Caco-2 (cell line): ENCODE results near the gene PPP1R14D. TPM values are rescaled to one million over a fixed set of nuclear protein-coding genes. Genes with fewer than 3 reads are reported as not detected.

Source experiments
- BruUV-seq: library from RNA; stranded (reverse); fragments of 400-500 nt; replicated peaks from 2 replicates; lab custom pipeline; 2021; lab: Mats Ljungman, UMichigan
- CTCF ChIA-PET: fragments of 300-600 bp; sonication (Branson Sonifier 250); formaldehyde crosslinking; loops from one replicate; lab custom pipeline; 2022; ENCODE audit warnings: antibody characterized with exemption; lab: Charles Lee
- POLR2A ChIA-PET: fragments of 300-600 bp; sonication (Branson Sonifier 250); formaldehyde crosslinking; loops from one replicate; lab custom pipeline; 2022; ENCODE audit warnings: antibody characterized with exemption; lab: Charles Lee
- DNase-seq, 2 experiments: peaks; one replicate each; pipeline versions ENCODE4 v3.0.0 to v3.0.0-alpha.2; 2020 to 2022
- H3K27me3 ChIP-seq: replicated peaks from 2 replicates; pipeline ENCODE4 v1.6.0; 2011; ENCODE audit warnings: low read length; ENCODE audit not compliant: control insufficient read depth, insufficient read depth
- H3K36me3 ChIP-seq: 2 replicates; pipeline ENCODE4 v1.5.1; 2011; ENCODE audit warnings: low read length; ENCODE audit not compliant: control insufficient read depth, insufficient read depth
- H3K4me1 ChIP-seq: fragments of 250-450 bp; sonication (Bioruptor Pico); 2 replicates; pipeline ENCODE4 v1.5.1; 2020; ENCODE audit warnings: mild to moderate bottlenecking
- H3K4me3 ChIP-seq: 2 replicates; pipeline ENCODE4 v1.5.1; 2011; ENCODE audit warnings: low read depth, mild to moderate bottlenecking, control low read depth, low read length
- H3K9me3 ChIP-seq: fragments of 250-450 bp; sonication (Bioruptor Pico); 2 replicates; pipeline ENCODE4 v1.5.1; 2020; ENCODE audit warnings: mild to moderate bottlenecking, moderate library complexity
- H3K27ac Mint-ChIP-seq: one replicate; pipeline ENCODE4 v1.8.0; 2022; ENCODE audit warnings: mixed read lengths; ENCODE audit not compliant: unreplicated experiment
- H3K27me3 Mint-ChIP-seq: one replicate; pipeline ENCODE4 v1.8.0; 2022; ENCODE audit warnings: mixed read lengths; ENCODE audit not compliant: insufficient read depth, unreplicated experiment
- H3K36me3 Mint-ChIP-seq: one replicate; pipeline ENCODE4 v1.8.0; 2022; ENCODE audit warnings: mild to moderate bottlenecking, mixed read lengths; ENCODE audit not compliant: insufficient read depth, unreplicated experiment
- H3K4me1 Mint-ChIP-seq: one replicate; pipeline ENCODE4 v1.8.0; 2022; ENCODE audit warnings: low read depth, mixed read lengths; ENCODE audit not compliant: unreplicated experiment
- H3K4me3 Mint-ChIP-seq: one replicate; pipeline ENCODE4 v1.8.0; 2022; ENCODE audit warnings: mild to moderate bottlenecking, moderate library complexity, mixed read lengths; ENCODE audit not compliant: unreplicated experiment
- H3K9me3 Mint-ChIP-seq: one replicate; pipeline ENCODE4 v1.8.0; 2022; ENCODE audit warnings: mixed read lengths; ENCODE audit not compliant: unreplicated experiment
- intact Hi-C: fragments of 100-400 bp; cut with micrococcal nuclease; formaldehyde crosslinking; loops from one replicate; pipeline ENCODE4 v1.10.0; 2022; ENCODE audit not compliant: unreplicated experiment
- total RNA-seq: library from RNA; stranded (reverse); gene quantifications from 2 replicates; pipeline ENCODE4 v1.2.3, GENCODE V29; 2022
- TF ChIP-seq, protein P1 (sequence below), 2 experiments: fragments of 200-600 bp in 1 of 2; IDR thresholded peaks; 1 replicate in 1 of 2; 2 replicates in 1 of 2; pipeline versions ENCODE4 v1.5.1 to v1.8.0; 2011 to 2022; ENCODE audit warnings: antibody characterized with exemption in 1 of 2, control low read depth in 1 of 2, inconsistent platforms in 1 of 2, low read depth in 1 of 2, low read length in 1 of 2, mild to moderate bottlenecking in 1 of 2, moderate library complexity in 1 of 2; ENCODE audit not compliant: insufficient read depth in 1 of 2, severe bottlenecking in 1 of 2, unreplicated experiment in 1 of 2

Gene PPP1R14D
- total RNA-seq, 1 experiment from 2014 or later = 0.43 TPM

DNA sequence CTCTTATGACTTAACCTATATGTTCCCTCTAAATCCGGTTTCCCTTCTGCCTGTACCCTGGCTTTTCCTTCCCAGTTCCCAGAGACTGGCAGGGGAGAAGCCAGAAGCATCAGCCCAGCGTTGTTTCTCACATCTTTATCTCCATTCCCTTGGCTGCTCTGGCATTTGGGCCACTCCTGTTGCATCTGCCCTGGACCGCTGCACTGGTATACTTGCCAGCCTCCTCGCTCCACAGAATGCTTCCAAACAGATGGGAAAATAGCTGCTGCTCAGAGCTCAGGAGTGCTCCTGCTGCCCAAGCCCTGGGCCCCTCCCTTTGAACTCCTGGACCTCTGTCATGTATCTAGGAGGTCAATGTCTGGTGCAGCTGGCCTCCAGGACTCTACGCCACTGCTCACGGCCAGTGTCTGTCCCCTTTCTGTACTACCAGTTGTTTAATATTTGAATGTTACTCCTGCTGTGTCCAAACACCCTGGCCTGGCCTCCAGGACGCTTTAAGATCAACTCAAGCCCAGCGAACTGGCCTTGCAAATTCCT lies 22.1 kb upstream of the PPP1R14D start:
- H3K36me3 ChIP-seq = peaks cover 9% of the 10 kb centered on the region
- Mint-ChIP-seq H3K9me3 (no peaks in the 10 kb centered on the region), H3K4me1 (peaks cover 32% of the 10 kb centered on the region), H3K4me3 (no peak overlapping the region), H3K27ac (peak overlapping the region; percentile 60), H3K27me3 (no peaks in the 10 kb centered on the region), H3K36me3 (peaks cover 83% of the 10 kb centered on the region)
- H3K27me3 ChIP-seq = no peaks in the 10 kb centered on the region
- BruUV-seq = no TSS peak
- CTCF ChIA-PET = interaction anchor here (0.9 kb wide), 1 partner anchor 43 kb away, joined by 5 read pairs; the partner anchor contains the start of gene VPS18
- H3K4me3 ChIP-seq = no peak overlapping the region
- intact Hi-C loops = no loop called here
- peaks cover 31% of the 10 kb centered on the region for H3K4me1 ChIP-seq
- TF ChIP-seq, protein P1, sequence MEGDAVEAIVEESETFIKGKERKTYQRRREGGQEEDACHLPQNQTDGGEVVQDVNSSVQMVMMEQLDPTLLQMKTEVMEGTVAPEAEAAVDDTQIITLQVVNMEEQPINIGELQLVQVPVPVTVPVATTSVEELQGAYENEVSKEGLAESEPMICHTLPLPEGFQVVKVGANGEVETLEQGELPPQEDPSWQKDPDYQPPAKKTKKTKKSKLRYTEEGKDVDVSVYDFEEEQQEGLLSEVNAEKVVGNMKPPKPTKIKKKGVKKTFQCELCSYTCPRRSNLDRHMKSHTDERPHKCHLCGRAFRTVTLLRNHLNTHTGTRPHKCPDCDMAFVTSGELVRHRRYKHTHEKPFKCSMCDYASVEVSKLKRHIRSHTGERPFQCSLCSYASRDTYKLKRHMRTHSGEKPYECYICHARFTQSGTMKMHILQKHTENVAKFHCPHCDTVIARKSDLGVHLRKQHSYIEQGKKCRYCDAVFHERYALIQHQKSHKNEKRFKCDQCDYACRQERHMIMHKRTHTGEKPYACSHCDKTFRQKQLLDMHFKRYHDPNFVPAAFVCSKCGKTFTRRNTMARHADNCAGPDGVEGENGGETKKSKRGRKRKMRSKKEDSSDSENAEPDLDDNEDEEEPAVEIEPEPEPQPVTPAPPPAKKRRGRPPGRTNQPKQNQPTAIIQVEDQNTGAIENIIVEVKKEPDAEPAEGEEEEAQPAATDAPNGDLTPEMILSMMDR (IDR thresholded peaks at IDR 0.05; ENCODE audit: insufficient read depth in 1 of 2, low read depth in 1 of 2, low read length in 1 of 2, severe bottlenecking in 1 of 2, unreplicated experiment in 1 of 2) = no peak
- H3K9me3 ChIP-seq = no peaks in the 10 kb centered on the region
- DNase-seq = no peak
- POLR2A ChIA-PET = no interaction called here

DNA sequence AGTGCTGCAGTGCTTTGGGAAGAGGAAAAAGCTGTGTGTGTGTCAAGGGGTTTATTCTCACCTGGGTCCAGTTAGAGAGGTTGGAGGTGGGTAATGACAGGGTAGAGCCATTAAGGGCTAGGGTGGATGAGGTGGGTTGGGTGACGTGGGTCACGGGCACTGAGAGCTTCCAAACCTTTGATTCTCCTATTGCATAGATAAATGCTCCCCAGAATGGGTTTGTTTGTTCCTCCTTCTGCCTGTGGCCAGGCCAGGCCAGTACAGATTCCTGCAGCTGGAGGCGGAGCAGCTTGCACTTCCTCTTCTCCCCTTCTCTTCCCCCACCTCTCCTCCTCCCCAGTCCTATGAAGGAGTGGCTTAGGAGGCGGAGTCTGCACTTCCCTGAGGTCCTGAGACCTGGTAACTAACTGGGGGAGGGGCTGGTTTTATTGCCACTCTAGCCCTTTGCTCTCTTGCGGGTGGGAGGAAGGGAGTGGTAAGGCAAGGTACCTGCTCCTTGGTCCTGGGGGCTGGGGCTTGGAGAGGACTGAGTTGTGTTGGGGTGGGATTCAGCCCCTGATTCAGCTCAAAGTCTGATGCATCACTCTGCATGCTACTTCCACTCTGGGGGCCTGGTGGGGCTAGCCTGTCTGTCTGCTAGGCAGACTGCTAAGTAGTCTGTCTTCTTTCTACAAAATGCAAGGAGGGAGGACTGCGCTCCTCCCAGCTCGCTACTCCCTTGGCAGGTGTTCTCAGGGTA lies 18.9 kb upstream of the PPP1R14D start:
- peak overlapping the region; percentile 99 for H3K4me3 Mint-ChIP-seq
- no peaks in the 10 kb centered on the region for H3K27me3 Mint-ChIP-seq
- DNase-seq = peak; percentile 90 to 95
- no peaks in the 10 kb centered on the region for H3K9me3 Mint-ChIP-seq
- no peaks in the 10 kb centered on the region for H3K27me3 ChIP-seq
- peaks cover 29% of the 10 kb centered on the region for H3K4me1 Mint-ChIP-seq
- no peaks in the 10 kb centered on the region for H3K9me3 ChIP-seq
- TF ChIP-seq, protein P1 (IDR thresholded peaks at IDR 0.05; ENCODE audit: insufficient read depth in 1 of 2, low read depth in 1 of 2, low read length in 1 of 2, severe bottlenecking in 1 of 2, unreplicated experiment in 1 of 2) = no peak
- peaks cover 39% of the 10 kb centered on the region for H3K4me1 ChIP-seq
- ChIA-PET CTCF (interaction anchor here (0.6 to 3.0 kb wide), 8 partner anchors 11 to 65 kb away, joined by 3 to 46 read pairs (median 6); partner anchors contain the start of genes DNAJC17, RHOV, VPS18 and ZFYVE19), POLR2A (interaction anchor here (0.6 to 1.1 kb wide), 4 partner anchors 10 to 47 kb away, joined by 3 to 8 read pairs (median 4); partner anchors contain the start of genes DNAJC17, RHOV, VPS18 and ZFYVE19)
- peaks cover 60% of the 10 kb centered on the region for H3K36me3 Mint-ChIP-seq
- H3K27ac Mint-ChIP-seq = peak overlapping the region; percentile 95
- peak overlapping the region; percentile 85 for H3K4me3 ChIP-seq
- peaks cover 5% of the 10 kb centered on the region for H3K36me3 ChIP-seq
- BruUV-seq = no TSS peak
- intact Hi-C loops = loop anchor here (1.0 to 2.0 kb wide), 2 partner anchors 10 to 55 kb away; no protein-coding TSS in a partner anchor

DNA sequence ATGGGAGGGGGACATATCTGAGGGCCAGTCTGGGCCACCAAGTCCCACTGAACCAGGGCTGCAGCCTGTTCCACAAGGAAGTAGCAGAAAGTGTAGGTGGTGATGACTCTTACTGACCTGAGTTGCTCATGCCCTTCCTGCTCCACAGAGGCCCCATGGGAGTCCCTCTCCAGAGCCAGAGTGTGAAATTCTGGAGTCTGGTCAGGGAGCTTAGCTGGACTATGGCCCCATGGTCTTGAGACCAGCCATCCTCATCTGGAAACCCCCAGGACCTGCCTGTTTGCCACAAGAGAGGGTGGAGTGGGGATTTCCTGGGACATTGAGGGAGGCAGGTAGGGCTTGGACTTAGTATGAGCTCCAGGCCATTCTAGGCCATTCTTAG lies 18.3 kb upstream of the PPP1R14D start:
- CTCF ChIA-PET = interaction anchor here (0.6 to 3.0 kb wide), 8 partner anchors 12 to 64 kb away, joined by 3 to 46 read pairs (median 6); partner anchors contain the start of genes DNAJC17, RHOV, VPS18 and ZFYVE19
- Mint-ChIP-seq H3K36me3 (peaks cover 54% of the 10 kb centered on the region), H3K27me3 (no peaks in the 10 kb centered on the region), H3K9me3 (no peaks in the 10 kb centered on the region), H3K4me3 (peak overlapping the region; percentile 99), H3K4me1 (peaks cover 24% of the 10 kb centered on the region), H3K27ac (peak overlapping the region; percentile 93)
- BruUV-seq = no TSS peak
- no peaks in the 10 kb centered on the region for H3K27me3 ChIP-seq
- intact Hi-C loops = loop anchor here (1.0 to 2.0 kb wide), 4 partner anchors 10 to 54 kb away; partner anchors contain the start of genes DNAJC17 and ZFYVE19
- TF ChIP-seq, protein P1 (IDR thresholded peaks at IDR 0.05; ENCODE audit: insufficient read depth in 1 of 2, low read depth in 1 of 2, low read length in 1 of 2, severe bottlenecking in 1 of 2, unreplicated experiment in 1 of 2) = no peak
- H3K4me1 ChIP-seq = peaks cover 39% of the 10 kb centered on the region
- peak overlapping the region; percentile 85 for H3K4me3 ChIP-seq
- H3K36me3 ChIP-seq = peaks cover 5% of the 10 kb centered on the region
- POLR2A ChIA-PET = interaction anchor here (0.6 to 1.1 kb wide), 4 partner anchors 11 to 48 kb away, joined by 3 to 8 read pairs (median 4); partner anchors contain the start of genes DNAJC17, RHOV, VPS18 and ZFYVE19
- no peak for DNase-seq
- H3K9me3 ChIP-seq = no peaks in the 10 kb centered on the region
